ENCODE data around the gene LRRC55.

The LRRC55 gene, protein sequence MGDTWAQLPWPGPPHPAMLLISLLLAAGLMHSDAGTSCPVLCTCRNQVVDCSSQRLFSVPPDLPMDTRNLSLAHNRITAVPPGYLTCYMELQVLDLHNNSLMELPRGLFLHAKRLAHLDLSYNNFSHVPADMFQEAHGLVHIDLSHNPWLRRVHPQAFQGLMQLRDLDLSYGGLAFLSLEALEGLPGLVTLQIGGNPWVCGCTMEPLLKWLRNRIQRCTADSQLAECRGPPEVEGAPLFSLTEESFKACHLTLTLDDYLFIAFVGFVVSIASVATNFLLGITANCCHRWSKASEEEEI

DNA sequence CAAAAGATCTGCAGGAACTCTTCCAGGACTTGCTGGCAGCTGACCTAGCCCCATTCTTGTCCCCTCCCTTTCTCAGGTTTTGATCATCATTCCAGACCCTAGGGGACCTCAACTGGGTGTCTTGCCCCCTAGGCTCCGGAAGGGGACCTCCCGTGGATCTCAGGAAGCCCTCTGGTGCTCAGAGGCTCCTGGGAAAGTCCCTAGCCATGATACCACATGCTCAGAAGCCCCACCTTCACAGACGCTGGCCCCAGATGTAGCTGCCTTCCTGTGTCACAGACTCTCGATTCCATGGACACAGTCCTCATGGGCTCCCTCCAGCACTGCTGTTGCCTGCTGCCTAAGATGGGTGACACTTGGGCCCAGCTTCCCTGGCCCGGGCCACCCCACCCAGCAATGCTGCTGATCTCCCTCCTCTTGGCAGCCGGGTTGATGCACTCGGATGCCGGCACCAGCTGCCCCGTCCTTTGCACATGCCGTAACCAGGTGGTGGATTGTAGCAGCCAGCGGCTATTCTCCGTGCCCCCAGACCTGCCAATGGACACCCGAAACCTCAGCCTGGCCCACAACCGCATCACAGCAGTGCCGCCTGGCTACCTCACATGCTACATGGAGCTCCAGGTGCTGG, at the start of gene LRRC55:
Gene LRRC55, plus strand, starts transcription at position 276 of the 628 bp plus-strand sequence. Its CDS starts 70 bp downstream, at position 346.
- DNase-seq = no peak

DNA sequence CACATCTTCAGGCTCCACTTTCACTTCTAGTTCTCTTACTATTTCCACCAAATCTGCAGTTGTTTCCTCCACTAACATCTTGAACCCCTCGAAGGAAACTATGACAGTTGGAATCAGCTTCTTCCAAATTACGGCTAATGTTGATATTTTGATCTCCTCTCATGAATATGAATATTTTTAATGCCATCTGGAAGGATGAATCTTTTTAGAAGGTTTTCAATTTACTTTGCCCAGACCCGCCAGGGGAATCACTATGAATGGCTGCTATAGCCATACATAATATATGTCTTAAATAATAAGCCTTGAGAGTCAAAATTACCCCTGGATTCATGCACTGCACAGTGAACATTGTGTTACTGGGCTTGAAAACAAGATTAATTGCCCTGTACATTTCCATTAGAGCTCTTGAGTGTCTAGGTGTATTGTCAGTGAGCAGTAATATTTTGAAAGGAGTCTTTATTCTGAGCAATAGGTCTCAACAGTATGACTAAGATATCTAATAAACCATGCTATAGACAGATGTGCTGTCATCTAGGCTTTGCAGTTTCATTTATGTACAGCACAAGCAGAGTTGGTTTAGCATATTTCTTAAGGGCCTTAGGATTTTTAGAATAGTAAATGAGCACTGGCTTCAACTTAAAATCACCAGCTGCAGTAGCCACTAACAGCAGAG, 48.3 kb upstream of the LRRC55 start:
- no peak for DNase-seq

DNA sequence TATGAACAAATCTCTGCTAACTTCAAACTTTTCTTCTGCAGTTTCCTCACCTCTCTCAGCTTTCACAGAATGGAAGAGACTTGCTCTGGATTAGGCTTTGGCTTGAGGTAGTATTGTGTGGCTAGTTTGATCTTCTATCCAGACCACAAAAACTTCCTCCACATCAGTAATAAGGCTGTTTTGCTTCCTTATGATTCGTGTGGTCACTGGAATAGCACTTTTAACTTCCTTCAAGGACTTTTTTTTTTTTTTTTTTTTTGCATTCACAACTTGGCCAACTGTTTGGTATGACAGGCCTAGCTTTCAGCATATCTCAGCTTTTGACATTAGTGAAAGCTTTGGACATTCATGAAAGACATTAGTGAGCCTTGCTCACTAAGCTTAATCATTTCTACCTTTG, 47.5 kb upstream of the LRRC55 start:
- DNase-seq = no peak

DNA sequence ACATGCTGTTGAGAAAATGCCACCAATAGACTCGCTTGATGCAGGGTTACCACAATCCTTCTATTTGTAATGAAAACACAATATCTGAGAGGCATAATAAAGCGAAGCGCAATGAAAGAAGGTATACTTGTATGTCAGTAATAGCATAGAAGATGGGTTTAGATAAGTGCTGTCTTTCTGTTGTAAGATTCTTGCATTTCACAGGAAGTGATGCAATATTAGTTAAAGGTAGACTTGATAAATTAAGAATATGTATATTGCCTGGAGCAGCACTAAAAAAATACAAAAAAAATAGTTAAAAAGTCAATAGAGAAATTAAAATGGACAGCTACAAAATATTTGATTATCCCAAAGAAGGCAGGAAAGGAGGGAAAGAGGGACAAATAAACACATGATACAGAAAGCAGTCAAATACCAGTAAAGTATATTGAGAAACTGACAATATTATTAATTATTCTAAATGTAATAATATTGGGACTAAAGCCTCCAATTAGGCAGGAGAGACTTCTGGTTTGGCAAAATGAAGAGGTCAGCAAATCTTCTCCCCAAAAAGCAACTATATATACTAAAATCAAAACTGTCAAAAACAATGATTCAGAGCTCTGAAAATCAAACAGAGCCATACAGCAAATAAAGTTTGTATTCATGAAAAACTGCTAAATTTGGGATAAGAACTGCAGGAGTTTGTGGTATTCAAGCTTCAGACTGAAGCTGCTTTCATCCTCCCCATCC, 46.6 kb upstream of the LRRC55 start:
- no peak for DNase-seq

DNA sequence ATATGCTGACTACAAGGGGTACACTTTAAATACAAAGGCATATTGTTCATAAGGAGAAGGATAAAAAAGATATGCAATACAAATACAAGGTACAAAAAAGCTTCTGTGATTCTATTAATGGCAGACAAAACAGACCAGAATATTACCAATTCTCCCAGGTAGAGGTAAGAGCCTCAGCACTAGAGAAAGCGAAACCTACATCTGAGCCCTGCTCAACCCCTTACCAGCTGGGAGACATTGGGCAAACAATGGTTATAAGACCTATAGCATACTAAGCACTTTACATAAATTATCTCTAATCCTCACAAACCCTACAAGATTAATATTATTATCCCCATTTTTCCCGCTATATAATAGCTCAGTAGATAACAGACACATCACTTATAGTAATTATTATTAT, 41.2 kb upstream of the LRRC55 start:
- DNase-seq = no peak

DNA sequence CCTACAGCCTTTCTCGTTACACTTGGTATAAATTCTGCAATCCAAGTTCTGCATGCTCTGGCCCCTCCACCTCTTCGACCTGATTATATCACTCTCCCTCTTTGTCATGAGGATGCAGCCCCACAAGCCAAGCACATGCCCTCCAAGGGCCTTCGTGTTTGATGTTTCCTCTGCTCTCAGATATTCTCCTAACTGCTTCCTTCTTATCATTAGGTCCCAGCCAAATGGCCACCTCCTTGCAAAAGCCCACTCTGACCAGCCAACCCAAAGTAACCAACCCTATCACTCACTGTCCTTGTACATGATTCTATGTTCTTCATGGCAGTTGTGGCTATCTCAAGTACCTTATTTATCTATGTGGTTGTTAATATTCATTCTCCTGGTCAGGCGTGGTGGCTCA, 38.3 kb upstream of the LRRC55 start:
- DNase-seq = no peak

DNA sequence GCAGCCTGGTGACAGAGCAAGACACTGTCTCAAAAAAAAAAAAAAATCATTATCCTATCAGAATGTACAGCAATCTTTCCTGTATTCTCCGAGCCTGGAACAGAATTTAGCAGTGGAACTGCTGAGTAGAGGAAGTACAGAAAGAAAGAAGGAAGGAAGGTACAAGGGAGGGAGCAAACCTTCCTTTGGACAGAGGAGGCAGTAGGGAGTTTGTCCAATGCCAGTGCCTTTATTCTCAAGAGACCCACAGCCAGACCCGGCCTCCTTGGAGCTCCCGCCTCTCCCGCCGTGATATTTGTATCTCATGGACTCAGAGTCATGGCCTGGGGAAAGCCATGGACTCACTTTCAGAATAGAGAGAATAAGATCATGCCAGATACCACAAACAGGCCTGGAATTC, 37.7 kb upstream of the LRRC55 start:
- DNase-seq = no peak

DNA sequence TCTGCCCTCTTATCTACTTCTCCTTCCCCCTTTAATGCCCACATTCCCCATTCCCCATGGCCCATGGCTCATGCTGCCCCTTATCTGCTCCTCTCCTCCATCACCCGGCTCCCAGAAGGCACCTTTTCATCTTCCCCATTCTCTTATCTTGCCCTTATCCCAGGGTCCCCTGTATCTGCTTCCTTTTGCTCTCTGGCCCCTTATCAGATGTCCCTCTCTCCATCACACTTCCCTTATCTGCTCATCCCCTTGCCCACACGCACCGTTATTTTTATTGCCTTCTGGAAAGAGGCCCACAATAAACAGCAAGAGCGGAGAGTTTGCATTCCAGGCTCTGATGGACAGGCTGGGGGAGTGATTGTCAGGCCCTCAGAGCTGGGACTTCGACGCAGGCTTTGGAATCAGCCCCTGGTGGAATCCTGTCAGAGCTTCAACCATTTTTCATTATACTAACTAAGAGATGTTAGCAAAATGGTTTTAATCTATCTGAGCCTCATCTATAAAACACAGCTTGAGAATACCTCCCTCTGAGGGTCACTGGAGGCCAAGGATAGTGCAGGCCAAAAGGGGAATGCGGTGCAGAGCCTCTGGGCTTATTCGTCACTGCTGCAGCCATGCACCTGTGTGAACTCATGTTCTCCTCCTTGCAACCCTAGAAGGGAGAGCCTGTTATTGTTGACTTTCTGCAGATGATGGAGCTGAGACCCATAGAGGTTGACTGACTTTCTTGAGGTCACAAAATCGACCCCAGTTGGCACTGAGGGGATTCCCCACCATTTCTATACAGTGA, 37.0 kb upstream of the LRRC55 start:
- no peak for DNase-seq

DNA sequence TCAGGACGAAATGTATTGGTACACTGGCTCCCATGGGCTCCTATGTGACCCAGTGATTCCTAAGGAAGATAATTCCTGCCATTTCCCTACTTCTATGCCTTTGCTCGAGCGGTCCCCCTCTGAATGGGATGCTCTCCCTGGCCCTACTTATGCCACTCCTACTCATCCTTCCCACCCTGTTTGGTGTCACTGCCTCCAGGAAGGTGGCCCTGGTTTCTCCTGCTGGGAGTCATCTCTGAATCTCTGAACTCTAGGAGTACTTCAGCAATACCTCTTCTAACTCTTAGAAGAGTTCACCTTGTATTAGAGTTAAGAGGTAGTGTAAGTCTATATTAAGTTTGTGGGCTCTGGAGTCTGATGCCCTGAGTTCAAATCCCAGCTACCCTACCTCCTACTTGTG, 35.5 kb upstream of the LRRC55 start:
- no peak for DNase-seq

DNA sequence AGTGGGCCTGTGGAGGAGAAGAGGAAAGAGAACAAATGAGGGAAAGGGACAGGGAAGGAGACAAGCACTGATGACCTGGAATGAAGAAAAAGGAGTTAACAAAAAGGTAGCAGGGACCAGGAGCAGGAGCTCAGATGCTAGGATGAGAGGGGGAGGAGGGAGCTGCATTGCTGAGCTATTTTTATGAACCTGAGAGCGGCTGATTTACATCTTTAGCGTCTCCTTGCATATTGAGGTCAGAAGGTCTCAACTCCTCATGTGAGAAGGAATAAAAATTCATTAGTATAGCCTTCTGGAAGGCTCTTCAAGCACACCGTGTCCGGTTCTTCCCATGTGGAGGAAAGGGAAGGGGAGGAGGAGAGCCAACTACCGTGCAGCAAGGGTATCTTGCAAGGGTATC, 33.1 kb upstream of the LRRC55 start:
- no peak for DNase-seq

DNA sequence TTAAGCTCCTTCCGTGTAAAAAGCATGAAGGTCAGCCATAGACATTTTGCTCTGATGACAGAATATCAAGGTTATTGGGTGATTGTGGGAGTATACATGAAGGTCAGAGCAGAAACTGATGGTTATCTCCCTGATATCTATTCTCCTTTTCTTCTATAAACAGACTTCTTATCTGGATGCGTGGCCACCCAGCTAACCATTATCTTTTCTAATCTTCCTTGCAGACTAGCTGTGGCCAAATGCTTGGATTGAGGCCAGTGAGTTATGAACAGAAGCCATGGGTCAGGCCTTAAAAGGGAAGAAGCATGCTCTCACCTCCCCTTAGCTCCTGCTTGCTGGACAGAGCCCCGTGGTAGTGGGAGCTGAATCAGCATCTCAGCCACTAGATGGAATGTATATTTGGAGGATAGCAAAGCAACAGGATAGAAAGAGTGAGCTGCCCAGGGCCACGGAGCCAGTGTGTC, 31.3 kb upstream of the LRRC55 start:
- no peak for DNase-seq

DNA sequence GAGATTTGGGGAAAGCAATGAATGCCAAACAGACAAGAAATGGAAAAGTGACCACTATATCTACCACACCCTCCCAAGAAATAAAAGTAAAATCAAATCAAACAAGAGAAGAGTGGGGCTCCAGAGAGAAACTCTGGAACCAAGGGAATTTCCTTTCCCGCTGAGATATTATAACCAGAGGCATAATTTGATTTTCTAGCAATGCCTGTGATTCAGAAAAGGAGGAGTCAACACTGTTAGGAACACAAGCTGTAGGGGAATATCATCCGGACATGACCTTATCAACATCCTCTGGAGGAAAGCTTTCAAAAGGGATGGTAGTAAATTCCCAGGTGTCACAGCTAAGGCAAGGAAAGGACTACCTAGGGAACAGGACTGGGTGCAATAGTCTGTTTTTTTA, 29.6 kb upstream of the LRRC55 start:
- no peak for DNase-seq

DNA sequence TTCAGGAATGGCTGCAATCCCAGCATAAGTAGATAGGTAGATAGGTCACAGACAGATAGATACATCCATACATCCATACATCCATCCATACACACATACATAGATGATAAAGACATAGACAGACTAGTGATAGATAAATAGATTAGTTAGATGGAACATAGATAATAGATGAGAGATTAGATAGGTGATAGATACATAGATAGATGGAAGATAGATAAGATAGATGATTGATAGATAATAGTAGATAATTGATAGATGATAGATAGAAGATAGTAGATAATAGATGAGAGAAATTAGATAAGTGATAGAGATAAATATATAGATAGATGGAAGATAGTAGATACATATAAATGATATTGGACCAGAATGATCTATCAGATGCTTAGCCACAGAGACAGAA, 28.3 kb upstream of the LRRC55 start:
- DNase-seq = no peak

DNA sequence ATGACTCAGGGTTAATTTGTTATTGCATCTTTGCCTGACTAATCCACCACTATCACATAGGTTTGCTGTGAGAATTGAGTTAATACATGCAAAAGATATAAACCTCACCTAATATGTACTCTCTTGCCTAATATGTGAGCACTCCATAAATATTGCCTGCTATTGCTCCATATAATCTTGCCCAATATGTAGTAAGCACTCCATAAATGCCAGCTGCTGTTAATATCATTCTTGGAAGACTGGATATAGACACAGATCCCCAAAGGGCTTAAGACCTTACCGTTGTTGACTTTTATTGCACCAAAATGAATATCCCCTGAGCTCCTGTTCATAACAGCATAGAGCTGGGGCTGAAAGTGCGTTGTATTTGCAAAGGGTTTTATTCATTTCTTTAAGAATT, 27.0 kb upstream of the LRRC55 start:
- no peak for DNase-seq

DNA sequence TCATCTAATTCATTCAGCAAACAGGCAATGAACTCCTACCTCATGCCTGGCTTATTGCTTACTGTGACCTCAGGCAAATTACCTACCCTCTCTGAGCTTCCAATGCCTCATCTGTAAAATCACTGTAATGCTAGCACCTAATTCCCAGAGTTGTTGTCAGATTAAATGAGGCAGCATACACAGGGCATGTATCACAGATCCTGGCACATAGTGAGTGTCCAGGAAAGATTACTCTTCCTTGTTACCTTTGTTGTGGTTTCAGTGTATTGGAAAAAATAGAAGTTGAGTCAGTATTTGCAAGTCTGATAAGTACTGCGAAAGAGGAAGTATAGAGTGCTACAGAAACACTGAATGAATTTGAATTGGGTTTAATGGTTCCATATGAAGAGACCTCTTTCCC, 26.4 kb upstream of the LRRC55 start:
- no peak for DNase-seq

DNA sequence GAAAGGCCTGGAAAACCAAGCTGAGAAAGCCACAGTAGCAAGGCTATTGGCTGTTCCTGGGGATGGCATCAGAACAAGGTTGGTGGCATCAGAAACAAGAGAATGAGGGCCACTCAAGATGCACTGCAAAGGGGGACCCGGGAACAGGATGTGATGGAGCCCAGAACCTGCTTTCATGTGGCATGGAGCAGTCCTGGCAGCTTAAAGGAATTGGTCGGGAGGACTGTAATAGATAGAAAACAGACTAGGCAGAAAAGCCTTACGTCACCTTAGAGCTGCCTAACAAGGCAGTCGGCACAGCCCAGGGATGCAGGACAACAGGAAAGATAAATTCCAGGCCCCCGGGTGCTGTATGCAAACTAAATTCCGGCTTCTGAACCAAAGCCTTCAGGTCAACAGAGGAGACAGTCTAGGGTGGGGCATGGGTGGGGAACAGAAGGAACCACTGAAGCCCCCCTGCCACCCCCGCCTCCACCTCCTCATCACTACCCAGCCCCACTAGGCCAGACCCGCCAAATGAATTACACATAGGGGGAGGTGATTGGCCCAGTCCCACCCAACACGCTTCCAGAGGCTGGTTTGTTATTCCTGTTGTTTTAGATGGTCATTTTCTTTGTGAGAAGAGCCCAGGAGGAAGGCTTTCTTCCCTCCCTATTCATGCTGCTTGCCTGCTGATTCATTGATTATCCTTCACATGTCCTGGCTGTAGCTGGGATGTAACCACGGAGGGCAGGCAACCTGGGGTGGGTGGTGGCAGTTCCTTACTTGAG, 25.7 kb upstream of the LRRC55 start:
- DNase-seq = no peak

DNA sequence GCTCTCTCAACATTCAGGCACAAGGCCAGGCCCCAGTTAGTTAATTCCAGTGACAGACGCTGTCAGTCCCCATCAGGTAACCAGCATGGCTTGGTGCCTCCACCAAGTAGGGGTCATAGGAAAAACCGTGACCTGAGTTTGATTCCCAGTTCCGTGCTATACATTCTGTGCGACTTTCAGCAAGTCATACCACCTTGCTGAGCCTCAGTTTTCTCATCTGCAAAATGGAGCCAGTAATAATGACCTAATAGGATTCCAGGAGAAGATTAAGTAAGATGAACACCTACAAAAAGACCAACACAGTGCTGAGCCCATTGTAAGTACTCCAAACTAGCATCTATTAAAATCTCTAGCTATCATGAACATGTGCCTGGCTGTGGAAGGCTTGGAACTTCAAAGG, 24.8 kb upstream of the LRRC55 start:
- DNase-seq = no peak

DNA sequence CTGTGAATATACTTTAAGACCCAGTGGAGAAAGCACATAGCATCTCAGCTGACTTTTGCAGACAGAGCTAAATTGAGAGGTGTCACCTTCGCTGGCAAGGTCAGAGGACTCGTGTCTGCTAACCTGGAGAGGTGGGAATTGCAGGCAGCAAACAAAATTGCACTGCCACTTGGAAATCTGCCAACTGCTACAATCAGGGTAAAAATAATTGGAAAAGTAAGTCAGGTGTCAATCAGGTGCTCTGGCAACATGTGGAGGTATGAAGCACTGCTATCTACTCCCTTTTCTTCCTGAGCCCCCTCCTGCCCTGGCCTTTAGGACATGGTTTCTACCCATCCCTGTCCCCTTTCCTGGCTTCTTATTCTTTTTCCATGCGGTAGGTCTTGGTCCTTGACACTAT, 24.1 kb upstream of the LRRC55 start:
- DNase-seq = no peak

DNA sequence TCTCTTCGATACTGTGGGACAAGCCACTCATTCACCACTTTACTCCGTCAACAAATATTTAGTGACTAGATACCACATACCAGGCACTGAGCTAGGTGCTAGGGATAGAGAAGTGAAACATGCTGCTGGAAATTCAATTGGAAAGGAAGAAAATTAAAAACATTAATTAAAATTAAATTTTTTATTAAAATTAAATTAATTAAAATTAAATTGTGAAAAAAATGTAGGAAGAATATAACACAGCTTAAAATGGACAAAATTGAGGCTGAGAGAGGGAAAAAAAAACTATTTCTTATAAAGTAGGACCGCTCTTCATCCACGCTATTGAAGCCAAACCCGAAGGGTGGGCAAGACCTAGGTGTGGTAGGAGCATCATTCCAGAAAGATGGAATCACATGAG, 23.6 kb upstream of the LRRC55 start:
- DNase-seq = no peak

DNA sequence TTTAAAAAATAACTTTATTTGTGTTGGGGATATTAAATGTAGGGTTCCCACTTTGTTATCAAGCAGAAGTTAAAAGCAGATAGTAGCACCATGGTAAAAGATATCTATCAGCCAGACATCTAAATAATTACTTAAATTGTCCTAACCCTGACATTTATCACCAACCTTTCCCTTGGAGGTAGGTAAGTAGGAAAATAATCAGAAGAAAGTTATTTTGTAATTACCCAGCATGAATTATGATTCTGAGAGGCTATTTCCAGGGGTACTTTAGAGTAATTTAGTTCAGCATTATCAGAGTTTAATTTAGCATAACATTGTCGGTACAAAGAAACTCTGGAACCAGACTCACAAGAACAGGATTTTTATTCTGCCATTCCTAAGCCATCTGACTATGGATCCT, 23.2 kb upstream of the LRRC55 start:
- no peak for DNase-seq

DNA sequence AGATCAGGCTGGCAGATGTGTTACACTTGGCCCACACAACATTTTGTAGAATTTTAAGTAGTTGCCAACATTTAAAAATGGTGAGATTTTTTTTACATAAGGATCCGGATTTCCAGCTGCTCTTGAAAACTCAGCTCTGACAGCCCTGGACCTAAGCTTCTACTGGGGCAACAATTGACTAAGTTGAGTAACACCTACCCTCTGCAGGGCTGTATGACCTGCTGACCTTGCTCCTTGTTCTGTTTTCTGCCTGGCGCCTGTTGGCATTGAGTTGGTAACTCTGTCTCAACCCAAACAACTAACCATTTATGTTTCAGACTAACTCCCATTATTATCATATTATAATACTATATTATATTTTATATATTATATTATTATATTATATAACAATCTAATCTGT, 21.1 kb upstream of the LRRC55 start:
- no peak for DNase-seq

DNA sequence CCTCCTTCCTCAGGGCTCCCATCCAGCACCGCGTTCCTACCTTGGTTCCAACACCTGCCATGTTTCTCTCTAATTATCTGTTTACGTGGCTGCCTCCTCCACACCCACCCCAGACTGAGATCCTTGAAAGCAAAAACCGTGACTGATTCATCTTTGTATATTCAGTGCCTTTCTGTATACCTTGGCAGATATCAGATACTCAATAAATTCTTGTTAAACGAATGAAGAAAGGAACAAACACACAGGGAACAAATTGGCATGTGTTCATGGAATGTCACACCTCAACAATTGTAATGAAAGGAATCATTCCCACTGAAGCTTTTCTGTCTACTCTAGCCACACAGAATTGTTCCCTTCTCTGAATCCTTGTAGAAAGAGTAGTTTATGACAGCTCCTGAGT, 20.4 kb upstream of the LRRC55 start:
- DNase-seq = no peak
